ENCODE results near the gene AK5. TPM values are rescaled to one million over a fixed set of nuclear protein-coding genes. Genes with fewer than 3 reads are reported as not detected.

The AK5 gene
- polyA plus RNA-seq, 4 donors: 2.5 to 5.9 (median 3.2) TPM

DNA sequence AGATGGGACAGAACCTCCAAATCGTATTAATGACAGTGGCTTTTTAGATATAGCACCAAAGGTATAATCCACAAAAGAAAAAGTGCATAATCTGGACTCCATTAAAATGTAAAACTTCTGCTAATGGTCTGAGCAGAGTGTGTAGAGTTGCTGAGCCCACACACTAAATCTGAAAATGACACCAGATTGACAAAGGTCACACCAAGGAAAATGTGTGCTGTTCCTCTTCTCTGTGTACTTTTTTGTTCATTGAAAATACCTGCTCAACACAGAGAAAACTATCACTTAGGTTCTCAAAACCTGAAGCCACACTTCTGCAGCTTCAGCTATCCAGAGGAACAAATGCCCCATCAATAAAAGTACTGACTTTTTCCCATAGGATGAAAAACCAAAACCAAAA is 146.2 kb downstream of the AK5 start:
- no peak for DNase-seq (ENCODE audit: low read depth in 4 of 4, low spot score in 2 of 4)

DNA sequence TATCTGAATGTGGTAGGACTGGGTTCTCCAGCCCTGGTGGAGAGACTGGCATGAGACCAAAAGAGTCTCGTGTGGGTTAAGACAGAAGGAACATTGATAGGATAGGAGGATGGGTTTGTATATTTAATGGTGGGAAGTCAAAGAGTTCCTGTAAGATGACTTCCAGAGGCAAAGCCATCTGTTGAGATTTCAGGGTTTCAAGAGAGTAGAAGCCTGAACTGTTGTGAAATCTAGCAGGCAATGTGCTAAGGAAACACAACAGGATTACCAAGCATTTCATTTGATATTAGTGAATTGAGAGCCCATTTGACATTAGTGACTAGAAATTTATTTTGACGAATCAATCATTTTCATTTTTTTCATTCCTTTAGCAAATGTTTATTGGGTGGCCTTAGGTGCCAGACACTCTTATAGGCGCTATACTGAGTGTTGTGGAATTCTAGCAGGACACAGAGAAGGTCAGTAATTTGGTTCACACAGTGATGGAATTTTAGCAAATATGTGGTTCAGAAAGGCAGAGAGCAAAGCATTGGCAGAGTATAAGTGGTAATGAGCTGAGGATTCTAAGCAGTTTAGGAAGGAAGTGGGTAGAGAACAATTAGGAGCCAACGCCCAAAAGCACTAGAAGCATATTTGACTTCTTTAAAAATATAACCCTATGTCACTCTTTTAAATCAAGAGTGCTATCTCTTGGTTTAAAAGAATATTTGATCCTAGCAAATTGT is 149.3 kb downstream of the AK5 start:
- no peak for DNase-seq (ENCODE audit: low read depth in 4 of 4, low spot score in 2 of 4)

DNA sequence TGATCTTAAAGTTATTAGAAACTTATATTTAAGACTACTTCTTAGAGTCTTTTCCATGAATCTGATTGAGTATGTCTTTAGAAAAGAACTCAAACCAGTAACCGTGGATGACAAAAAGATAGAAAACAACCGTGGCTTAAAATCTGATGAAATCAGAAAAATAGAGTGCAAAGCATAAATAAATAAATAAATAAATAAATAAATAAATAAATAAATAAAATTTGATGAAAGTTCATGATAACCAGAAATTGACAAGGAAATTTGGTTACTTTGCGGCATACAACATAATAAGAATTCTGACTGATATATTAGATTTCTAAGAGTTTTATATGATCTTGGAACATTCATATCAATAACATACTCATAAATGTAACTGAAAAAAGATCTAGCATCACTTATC is 152.1 kb downstream of the AK5 start:
- DNase-seq (ENCODE audit: low read depth in 4 of 4, low spot score in 2 of 4): no peak

DNA sequence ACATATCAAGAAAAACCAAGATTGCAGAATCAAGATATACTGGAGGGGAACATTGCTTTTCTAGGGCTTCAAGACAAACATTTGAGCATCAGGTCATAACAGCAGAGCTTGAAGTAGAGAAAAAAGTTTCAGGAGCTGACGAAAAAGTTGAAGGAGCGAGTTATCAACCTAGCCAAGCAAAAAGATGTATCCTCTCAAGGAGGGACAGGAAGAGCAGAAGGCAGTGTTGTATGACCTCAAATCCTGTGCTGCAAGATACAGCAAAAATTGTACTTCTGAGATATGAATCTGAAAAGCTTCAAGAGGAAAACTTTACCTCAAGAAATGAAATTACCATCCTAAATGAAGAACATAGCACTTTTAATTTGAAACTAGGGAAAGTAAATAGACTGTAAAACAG is 153.1 kb downstream of the AK5 start:
- no peak for DNase-seq (ENCODE audit: low read depth in 4 of 4, low spot score in 2 of 4)

DNA sequence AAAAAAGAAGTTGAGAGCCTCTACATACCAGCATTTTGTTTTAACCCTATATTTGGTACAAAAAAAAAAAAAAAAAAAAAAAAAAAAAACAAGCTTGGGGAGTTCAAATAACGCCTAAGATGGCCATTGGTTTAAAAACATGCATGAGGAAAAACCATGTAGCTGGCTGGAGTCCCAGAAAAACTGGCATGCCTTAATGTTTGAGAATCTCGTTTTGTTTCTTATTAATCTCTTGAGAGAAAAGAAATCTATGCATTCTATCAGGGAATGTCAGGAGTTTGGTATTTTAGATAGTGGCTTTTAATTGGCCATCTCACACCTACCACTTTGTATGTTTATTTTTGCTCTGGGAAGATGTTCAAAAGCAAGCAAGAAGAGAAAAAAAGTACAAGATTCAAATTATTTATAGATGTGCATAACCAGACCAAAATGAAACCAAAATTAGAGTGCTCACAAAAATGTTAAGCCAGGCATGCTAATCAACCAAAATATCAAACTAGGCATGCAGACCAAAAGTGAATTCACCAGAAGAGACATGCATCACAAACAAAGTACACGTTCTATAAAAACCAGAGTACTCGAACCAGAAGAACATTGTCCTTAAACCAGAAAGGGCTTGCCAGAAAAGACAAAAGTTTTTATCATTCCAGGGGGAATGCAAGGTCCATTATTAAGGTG is 156.6 kb downstream of the AK5 start:
- peak in 1 of 4 donors; percentile 7 for DNase-seq (ENCODE audit: low read depth in 4 of 4, low spot score in 2 of 4)

DNA sequence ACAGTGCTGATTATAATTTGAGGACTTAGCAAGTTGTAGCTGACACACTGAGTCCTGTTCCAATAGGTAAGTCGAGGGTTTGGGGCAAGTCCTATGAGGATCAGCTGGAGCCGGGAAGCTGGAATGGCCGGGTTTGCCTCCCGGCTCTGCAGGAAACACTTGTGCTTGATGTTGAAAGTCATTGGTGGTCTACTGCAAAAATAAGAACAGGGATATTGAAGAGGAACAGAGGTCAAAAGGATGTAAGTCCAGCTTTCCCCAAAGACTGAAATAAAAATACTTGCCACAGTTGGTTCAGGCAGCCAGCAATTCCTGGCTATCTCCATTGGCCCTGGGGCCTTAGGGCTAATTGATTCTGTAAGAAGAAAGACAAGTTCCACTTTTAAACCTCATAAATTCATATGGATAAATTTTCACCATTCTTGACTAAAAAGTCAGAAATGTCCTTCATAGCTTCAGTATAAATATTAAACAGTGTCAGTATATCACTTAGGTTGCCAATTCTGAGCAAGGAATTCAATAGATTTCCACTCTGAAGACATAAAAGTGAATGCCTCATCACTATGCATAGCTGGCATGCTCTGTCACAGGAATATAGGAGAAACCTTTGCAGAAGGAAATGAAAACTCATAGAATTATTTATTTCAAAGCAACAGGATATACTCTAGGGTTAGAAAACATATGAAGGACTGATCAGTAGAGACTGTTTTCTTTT is 165.2 kb downstream of the AK5 start:
- no peak for DNase-seq (ENCODE audit: low read depth in 4 of 4, low spot score in 2 of 4)

DNA sequence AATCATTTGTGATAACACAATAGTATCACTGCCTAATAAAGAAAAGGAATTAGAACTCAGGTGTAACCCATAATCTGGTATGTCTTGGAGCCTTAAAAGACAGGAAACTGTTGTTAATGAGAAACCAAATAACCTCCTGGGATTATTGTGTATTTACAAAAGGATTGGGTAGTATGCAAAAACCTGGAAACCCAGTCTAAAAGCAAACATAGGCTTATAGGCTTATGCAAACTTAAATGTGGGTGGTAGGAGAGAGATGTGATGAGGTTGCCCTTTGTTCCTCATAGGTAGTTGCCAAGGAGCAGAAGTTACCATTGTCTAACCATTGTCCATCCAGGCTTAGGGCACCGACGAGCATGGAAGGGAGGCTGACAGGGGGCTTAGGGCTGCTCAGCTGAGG is 165.8 kb downstream of the AK5 start:
- no peak for DNase-seq (ENCODE audit: low read depth in 4 of 4, low spot score in 2 of 4)

DNA sequence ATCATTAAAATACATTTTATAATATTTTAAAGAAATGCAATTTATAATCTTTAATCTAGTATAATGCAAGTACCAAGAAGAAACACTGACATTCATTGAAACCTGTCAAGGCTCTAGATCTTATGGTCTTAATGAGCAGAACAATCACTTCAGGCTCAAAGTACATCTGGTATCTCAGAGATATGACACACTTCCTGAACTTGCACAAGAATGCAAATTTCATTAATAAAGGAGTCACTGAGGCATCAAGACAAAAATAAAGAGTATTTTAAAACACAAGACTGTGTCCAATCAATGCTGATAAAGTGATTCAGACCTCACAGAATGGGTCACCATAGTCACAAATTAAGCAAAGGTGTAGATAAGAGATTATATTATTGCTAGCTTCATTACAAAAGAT is 178.1 kb downstream of the AK5 start:
- no peak for DNase-seq (ENCODE audit: low read depth in 4 of 4, low spot score in 2 of 4)

DNA sequence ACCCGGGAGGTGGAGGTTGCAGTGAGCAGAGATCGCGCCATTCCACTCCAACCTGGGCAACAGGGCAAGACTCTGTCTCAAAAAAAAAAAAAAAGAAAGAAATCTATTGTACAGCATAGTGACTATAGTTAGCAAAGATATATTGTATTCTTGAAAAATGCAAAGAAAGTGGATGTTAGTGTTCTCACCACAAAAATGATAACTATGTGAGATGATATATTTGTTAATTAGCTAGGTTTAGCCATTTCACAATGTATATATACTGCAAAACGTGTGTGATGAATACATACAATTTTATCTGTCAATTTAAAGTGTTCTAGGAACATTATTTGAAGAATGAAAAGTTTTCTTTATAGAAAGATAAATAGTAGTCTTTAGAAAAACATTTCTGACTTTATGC is 179.9 kb downstream of the AK5 start:
- DNase-seq (ENCODE audit: low read depth in 4 of 4, low spot score in 2 of 4): no peak

DNA sequence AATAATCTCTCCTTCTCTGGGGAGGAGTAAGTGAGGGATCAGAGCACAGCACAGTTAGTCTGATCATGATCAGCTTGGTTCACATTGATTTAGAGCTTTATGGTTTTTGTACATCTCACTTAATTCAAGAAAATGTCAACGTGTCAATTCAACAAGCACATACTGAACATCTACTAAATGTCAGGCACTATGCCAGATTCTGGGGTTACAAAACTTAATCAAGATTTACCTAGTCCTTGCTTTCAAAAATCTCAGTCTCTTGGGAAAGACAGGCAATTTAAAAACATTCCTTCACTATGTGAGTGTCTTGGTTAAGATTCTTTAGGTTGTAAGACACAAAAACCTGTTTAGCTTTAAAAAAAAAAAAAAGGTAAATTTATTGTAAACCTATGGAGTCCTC is 181.4 kb downstream of the AK5 start:
- no peak for DNase-seq (ENCODE audit: low read depth in 4 of 4, low spot score in 2 of 4)

DNA sequence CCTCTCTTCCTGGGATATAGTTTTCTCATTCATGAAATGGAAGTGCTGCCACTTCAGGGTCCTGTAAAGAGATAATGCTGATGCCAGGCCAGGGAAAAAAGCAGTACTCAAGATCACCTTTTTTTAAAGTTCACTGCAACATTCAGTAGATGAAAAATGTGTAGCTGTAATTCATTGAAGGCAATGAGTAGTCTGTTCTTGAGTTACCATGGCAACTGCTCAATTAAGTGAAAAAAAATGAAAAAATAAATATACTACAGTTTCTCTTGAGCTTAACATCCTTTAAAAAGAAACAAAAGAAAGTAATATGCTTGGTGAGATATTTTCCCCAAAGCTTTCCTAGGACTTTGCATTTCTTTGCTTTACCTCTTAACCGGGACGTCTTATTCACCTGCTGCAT is 183.3 kb downstream of the AK5 start:
- no peak for DNase-seq (ENCODE audit: low read depth in 4 of 4, low spot score in 2 of 4)

DNA sequence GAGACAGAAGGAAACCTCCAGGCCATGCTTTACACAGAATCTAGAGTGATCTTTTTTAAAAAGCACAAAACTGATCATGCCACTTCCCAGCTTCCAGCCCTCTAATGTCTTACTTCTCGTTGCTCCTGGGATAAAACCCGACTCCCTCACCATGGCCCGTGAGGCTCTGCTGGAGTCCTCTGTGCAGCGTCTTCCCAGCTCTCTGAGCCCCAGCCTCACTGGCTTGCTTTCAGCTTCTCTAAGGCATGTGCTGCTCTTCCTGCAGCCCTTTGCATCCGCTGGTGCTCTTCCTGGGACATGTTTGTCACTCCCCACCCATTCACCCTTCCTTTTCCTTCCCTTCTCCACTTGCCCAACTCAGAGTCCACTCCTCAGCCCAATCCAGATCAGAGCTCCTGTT is 184.1 kb downstream of the AK5 start:
- DNase-seq (ENCODE audit: low read depth in 4 of 4, low spot score in 2 of 4): no peak

DNA sequence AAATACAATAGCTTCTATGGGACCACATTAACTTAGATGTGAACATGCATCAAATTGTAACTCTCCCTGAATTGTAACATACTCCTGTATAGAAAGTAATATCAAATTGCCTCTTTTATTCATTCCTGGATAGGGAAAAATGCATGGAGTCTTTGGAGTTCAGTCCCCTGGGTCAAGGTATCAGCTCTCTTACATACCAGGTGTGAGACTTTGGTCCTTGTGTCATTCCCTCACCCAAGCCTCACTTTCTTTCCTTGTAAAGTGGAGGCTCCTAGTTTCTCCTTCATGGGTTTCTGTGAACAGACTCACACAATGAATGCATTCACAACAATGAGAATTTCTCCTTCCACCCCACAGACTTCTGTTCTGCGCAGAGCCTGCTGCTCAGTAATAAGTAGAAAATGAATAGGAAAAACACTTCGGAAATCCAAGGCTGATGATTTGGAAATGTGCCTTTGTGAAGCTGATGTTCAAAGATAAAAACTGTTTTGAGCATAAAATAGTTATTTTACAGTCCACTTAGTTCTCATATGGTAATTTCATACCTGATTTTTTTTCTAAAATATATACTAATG is 185.3 kb downstream of the AK5 start:
- DNase-seq (ENCODE audit: low read depth in 4 of 4, low spot score in 2 of 4): no peak

DNA sequence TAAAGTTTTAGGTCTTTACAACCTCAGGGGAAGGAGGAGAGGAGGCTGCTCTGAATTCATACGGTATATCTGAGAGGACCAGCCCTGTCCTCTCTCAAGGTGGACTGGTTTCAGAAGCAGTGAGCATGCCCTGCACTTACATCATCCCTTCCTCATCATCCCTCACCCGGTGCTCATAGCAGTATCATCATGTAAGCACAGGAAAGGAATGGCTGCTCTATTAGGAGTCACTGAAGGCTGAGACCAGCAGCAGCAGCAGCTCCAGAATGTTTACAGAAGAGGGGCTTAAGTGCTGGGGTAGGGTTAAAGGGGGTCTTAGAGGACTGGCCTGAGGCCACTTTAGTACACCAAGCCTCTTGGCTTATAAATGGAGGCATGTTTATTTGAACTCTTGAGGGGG is 185.9 kb downstream of the AK5 start:
- DNase-seq (ENCODE audit: low read depth in 4 of 4, low spot score in 2 of 4): no peak

DNA sequence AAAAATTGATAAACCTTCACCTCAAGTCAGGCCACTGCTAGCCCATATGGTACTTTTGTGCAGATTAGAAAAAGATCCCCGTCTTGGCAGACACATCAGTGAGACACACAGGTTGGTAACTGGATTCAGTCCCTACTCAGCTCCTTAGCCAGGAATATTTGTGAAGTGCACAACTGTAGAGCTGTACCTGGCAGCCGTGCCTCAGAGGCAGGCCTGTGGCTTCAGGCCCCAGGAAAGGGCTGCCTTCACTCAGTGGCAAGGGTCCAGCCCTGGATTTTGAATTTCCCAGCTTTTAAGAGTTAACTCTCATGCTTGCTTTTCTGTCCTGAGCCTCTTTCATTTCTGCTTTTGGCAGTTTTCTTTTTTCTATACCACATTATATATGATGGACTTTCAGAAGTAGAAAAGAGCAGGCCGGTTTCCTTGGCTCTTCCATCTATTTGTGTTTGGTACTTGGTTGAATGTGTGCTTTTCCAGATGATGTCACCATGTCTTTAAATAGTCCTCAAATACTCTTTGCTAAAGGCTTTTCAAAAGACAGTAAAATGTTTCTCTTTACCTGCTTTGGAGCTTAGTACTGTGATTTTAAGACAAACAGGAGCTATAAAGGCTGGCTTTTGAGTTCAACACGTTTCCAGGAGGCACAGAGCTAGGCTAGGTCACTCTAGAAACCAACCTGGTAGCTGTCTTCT is 186.6 kb downstream of the AK5 start:
- DNase-seq (ENCODE audit: low read depth in 4 of 4, low spot score in 2 of 4): no peak

DNA sequence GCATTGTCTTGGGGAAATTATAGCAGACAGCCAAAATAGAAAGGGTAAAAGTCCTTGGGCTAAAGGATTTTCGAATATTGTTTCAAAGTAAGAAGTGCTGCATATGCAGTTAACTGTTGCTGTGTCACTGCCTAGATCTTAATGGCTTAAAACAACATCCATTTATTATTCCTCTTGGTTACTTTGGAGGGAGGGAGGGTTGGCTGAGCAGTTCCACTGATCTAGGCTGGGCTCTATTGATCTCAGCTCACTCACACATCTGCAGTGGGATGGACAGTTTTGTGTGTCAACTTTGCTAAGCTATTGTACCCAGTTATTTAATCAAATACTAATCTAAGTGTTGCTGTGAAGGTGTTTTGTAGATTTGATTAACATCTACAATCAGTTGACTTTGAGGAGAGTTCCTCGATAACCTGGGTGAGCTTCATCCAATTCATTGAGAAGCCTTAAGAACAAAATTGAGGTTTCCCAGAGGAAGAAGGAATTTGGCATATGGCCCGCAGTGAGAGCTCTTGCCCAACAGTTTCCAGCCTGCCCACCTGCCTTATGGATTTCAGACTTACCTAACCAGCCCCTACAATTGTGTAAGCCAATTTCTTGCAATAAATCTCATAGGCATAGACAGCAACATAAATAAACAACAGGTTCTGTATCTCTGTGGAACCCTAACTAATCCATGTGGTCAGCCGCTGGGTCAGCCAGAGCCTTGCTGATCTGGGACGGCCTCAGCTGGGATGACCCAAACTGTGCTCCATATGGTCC is 187.3 kb downstream of the AK5 start:
- no peak for DNase-seq (ENCODE audit: low read depth in 4 of 4, low spot score in 2 of 4)

DNA sequence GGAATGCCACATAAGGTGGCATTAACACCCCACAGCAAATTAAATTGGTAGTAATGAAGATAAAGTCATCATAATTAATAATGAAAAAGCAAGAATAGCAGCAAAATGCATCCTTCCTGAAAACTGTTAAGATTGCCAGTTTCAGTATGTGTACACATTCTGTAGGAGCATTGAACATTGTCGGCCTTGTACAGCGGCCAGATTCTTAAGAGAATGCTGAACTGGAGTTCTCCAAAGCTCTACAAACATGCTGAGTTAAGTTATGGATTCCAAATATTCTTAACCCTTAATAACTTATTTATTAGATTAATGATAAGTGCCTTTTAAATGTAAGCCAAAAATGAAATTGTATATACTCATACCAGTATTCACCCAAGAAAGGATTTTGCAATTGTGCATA is 189.9 kb downstream of the AK5 start:
- DNase-seq (ENCODE audit: low read depth in 4 of 4, low spot score in 2 of 4): no peak

DNA sequence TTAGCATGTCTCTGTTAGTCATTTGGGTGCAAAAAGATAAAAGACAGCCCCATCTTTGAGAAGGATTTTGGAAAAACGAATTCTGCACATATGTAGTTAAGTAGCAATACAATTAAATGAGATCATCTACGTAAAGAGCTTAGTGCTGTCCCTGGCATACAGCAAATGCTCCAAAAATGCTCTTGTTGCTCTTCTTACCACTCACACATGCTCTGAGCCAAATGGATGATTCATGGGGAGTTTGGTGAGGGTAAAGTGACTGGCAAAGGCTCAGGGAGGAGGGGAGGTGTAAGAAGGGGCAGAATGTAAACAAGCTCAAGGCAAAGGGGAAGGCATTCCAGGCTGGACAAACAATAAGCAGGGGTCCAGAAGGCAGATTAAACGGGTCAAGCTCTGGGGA is 191.9 kb downstream of the AK5 start:
- DNase-seq (ENCODE audit: low read depth in 4 of 4, low spot score in 2 of 4): no peak

DNA sequence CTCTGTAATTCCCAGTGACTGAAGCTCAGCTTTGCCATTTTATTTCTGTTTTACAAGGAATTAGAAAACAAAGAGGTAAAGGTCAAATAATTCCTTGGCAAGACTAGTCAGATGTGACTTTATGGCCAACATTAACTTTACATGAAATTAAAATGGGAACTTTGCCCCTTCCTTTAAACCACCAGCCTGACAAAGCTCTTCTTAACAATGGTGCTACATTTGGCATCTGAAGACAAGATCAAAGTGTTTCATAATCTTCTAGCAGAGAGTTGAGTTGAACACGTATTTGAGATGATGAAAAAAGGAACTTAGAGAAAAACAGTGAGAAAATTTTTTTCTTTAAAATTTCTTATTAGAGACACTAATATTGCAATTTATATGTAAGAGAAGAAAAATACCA is 193.8 kb downstream of the AK5 start:
- DNase-seq (ENCODE audit: low read depth in 4 of 4, low spot score in 2 of 4): no peak

DNA sequence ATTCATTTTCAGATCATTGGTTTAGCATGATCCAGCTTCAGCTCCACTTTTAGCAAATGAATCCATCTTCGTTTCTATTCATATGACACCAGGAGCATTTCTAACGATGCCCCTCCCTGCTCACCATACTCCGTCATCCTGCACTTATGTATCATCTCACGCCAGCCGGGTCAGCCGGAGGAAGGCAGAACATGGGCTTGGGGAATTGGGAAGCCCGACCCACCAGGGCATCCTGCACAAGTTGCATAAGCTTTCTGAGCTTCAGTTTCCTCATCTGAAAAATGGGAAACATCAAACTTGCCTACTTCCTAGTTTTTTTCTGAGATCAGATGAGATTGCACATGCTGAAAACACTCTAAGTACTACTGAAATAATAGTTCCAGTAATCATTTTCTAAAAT is 194.7 kb downstream of the AK5 start:
- no peak for DNase-seq (ENCODE audit: low read depth in 4 of 4, low spot score in 2 of 4)
